GM12892 (cell line): Measurements from ENCODE around the gene RASD1.

Experiments
- POLR2A ChIP-seq: IDR thresholded peaks from 2 replicates; pipeline ENCODE4 v1.6.1; 2011; ENCODE audit warnings: low read depth, low read length, control low read depth
- POLR2AphosphoS5 ChIP-seq: IDR thresholded peaks from 2 replicates; pipeline ENCODE4 v1.6.1; 2011; ENCODE audit warnings: low read depth, low read length, control low read depth
- TAF1 ChIP-seq: IDR thresholded peaks from 2 replicates; pipeline ENCODE4 v1.6.1; 2011; ENCODE audit warnings: low read depth, mild to moderate bottlenecking, control low read depth, low read length, borderline replicate concordance

DNA sequence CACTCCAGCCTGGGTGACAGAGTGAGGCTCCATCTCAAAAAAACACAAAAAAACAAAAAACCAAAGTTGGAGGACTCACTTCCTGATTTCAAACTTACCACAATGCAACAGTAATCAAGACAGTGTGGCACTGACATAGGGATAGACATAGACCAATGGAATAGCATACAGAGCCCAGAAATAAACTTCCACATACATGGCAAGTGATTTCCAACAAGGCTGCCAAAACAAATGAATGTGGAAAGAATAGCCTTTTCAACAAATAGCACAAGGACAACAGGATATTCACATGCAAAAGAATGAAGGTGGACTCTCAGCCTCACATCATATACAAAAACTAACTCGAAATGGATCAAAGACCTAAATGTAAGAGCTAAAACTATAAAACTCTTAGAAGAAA is 36.8 kb upstream of the RASD1 start:
- TF ChIP-seq POLR2A (no peak), POLR2AphosphoS5 (no peak), TAF1 (no peak)
